C4-2B (cell line): Measurements from ENCODE around the gene ANAPC16.

Experiments
- H3K27ac ChIP-seq: fragments of 450-650 bp; 2 replicates; pipeline ENCODE4 v1.5.1; 2017
- ZFX ChIP-seq: fragments of 450-650 bp; IDR thresholded peaks from 2 replicates; pipeline ENCODE4 v1.6.1; 2017
- TF ChIP-seq, protein P1 (sequence below): fragments of 450-650 bp; conservative IDR thresholded peaks from 2 replicates; pipeline ENCODE4 v1.5.1; 2017; ENCODE audit warnings: mild to moderate bottlenecking

Gene ANAPC16

DNA sequence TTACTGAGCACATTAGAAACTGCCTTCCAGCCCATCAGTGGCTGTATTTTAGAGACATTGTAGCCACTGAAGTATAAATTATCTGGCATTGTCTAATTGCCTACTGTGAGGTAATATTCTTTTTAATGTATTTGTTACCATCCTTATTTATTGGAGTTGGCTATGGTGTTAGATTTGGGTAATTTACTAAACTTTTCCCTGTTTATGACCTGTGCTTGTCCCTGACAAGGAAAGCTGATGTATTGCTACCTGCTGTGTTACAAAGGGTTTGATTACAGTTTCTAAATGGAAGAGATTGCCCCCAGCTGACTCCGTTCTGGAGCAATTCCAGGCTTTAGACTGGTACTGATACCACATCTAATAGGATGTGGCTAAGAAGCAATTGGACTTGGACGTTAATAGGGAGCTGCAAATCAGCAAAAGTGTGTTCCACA, 12.5 kb downstream of the ANAPC16 start:
- H3K27ac ChIP-seq, result no peak overlapping the region
- TF ChIP-seq ZFX, result no peak
- TF ChIP-seq, protein P1, sequence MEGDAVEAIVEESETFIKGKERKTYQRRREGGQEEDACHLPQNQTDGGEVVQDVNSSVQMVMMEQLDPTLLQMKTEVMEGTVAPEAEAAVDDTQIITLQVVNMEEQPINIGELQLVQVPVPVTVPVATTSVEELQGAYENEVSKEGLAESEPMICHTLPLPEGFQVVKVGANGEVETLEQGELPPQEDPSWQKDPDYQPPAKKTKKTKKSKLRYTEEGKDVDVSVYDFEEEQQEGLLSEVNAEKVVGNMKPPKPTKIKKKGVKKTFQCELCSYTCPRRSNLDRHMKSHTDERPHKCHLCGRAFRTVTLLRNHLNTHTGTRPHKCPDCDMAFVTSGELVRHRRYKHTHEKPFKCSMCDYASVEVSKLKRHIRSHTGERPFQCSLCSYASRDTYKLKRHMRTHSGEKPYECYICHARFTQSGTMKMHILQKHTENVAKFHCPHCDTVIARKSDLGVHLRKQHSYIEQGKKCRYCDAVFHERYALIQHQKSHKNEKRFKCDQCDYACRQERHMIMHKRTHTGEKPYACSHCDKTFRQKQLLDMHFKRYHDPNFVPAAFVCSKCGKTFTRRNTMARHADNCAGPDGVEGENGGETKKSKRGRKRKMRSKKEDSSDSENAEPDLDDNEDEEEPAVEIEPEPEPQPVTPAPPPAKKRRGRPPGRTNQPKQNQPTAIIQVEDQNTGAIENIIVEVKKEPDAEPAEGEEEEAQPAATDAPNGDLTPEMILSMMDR, result no peak

DNA sequence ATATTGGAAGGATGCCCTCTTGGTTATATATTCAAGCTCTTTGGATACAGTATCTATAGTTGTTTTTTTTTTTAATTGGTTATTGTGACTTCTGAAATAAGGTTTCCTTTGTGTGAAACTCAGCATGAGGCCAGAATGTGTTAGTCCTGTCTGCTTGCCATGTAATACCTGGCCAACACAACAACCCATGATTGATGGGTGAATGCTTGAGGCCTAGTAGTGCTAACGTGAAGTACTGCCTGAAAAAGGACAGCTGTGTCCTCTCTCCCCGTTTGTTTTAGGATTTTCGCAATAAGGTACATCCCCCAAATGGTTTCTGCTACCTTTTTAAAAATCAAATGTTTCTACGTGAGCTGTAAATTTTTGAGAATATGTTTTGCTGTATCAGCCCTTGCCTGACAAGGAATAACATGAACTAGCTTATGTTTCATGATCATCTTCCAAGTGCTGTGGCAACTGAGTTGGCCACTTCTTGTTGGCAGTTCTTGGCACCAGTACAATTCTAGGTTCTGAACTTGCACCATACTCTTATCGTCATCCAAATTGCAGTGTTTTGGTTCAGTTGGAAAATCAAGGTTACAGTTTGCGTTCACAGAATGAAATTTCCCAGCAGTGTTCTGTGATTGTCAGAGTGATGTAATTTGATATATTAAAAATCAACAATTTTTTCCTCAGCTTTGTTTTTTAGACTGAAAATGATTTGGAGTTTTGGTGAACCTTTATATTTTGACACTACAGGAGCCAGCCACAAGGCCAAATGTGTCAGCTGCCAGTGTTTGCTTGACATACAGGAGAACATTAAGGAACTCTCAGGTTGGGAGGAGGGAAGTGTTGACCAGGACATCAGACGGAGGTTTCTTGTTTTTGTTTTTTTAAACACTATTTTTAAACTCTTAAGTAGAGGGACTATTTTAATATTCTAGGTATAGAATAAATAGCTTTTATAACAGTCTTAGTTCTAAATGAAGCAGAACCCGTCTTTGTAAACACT, 13.7 kb downstream of the ANAPC16 start:
- no peak for TF ChIP-seq ZFX
- TF ChIP-seq, protein P1, result no peak
- H3K27ac ChIP-seq, result no peak overlapping the region

DNA sequence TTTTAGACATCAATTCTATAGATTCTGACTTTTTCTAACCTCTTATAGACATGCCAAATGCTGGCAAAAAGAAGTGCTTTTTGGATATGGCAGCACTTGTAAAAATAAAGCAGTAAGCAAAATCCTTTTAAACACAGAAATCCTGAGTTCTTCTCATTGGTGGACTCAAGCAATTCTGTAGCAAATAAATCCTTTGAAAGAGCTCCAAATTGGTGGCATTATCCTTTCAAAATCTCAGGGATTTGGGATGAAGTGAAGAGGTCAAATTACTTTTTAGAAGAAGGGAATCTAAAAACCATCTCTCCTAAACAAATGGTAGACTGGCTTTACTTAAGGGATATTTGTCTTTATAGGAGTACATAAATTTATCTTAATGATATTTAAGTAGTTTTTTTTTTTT, 17.8 kb downstream of the ANAPC16 start:
- TF ChIP-seq, protein P1, result no peak
- TF ChIP-seq ZFX, result no peak
- H3K27ac ChIP-seq, result no peak overlapping the region

DNA sequence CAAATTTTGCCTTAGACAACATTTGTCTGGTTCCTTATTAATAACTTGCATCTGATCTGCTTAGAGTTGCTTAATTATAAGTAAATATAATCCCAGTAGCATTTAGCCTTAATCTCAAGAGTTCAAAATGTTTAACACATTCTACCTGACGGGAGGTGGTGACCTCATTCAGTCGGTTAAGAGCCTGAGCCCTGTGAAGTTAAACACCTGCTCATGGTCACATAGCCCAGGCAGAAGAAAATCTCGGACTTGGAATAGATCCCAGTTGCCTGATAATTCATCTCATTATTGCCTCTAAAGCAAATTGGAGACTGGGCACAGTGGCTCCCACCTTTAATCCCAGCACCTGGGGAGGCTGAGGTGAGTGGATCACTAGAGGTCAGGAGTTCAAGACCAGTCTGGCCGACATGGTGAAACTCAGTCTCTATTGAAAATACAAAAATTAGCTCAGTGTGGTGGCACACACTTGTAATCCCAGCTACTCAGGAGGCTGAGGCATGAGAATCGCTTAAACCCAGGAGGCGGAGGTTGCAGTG, 18.8 kb downstream of the ANAPC16 start:
- no peak overlapping the region for H3K27ac ChIP-seq
- no peak for TF ChIP-seq ZFX
- TF ChIP-seq, protein P1, result no peak

DNA sequence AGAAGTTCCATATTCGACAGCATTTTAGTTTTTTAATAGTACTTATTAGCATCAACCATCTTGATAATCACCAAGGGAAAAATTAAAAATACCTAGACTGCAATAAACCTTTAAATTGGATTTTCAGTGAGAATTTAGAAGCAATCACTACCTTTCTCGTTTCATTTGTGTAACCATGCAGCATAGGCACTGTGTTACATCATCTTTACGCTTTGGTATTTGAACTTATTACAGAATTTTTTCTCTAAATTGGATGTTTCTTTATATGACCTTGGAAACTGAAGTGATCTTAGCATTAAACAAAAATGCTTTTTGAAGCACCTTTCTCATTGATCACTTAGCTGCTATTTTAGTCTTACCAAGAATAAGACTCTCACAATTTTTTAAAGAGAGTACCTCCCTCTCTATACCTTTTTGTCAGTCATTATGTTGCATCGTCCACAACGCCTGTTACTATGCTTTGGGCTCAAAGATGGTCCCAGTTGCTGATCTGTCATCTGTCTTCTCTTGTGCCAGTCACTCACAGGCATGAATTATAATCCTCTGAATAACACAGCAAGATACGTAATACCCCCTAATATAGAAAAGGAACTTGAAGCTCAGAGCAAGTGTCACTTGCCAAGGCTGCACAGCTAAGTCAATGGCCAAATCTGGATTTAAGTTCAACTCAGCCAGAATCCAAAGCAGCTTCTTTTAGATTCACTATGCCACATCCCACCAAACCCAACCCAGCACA, 19.9 kb downstream of the ANAPC16 start:
- no peak overlapping the region for H3K27ac ChIP-seq
- TF ChIP-seq ZFX, result no peak
- TF ChIP-seq, protein P1, result no peak

DNA sequence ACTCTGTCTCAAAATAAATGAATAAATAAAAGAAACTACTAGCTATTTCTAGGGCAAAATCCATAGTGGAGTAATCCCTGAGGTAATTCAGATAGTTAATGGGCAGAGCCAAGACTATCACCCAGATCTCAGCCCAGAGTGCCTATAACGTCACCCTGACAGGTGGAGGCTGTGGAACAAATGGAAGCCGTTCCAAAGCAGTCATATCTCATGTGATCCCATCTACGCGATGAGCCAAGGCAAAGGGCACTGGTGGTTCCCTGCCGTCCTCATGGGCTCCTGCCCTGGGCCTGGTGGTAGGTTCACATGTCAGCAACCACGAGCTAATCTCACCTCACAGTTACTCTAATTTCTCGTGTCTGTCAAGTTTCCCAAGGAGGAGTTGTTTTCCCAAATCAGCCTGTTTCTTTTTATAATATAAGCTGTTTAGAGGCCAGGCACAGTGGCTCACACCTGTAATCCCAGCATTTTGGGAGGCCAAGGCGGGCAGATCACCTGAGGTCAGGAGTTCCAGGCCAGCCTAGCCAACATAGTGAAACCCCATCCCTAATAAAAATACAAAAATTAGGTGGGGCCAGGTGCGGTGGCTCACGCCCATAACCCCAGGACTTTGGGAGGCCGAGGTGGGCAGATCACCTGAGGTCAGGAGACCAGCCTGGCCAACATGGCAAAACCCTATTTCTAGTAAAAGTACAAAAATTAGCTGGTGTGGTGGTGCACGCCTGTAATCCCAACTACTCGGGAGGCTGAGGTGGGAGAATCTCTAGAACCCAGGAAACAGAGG, 22.8 kb downstream of the ANAPC16 start:
- no peak overlapping the region for H3K27ac ChIP-seq

More for the DNA sequence above, 22.8 kb downstream of the ANAPC16 start:
- TF ChIP-seq, protein P1, result no peak
- no peak for TF ChIP-seq ZFX
